H9 (cell line): ENCODE measurements around the gene DGKE. TPM values are rescaled to one million over a fixed set of nuclear protein-coding genes. Genes with fewer than 3 reads are reported as not detected.

Source experiments
- DNase-seq: peaks from one replicate; pipeline ENCODE4 v3.0.0-alpha.2; 2017
- H2AFZ ChIP-seq: one replicate; pipeline ENCODE4 v1.6.1; 2013; ENCODE audit warnings: mild to moderate bottlenecking, low read length, control low read depth, moderate library complexity
- H2AK5ac ChIP-seq: 2 replicates; pipeline ENCODE4 v1.6.1; 2013; ENCODE audit warnings: low read length, control low read depth, mixed read lengths; ENCODE audit not compliant: insufficient read length
- H2BK120ac ChIP-seq: one replicate; pipeline ENCODE4 v1.6.1; 2013; ENCODE audit warnings: low read depth, mild to moderate bottlenecking, low read length, control low read depth, inconsistent platforms; ENCODE audit not compliant: poor library complexity, severe bottlenecking
- H2BK12ac ChIP-seq: 2 replicates; pipeline ENCODE4 v1.6.1; 2013; ENCODE audit warnings: low read length, control low read depth, mixed read lengths, low read depth; ENCODE audit not compliant: insufficient read length
- H2BK15ac ChIP-seq: 2 replicates; pipeline ENCODE4 v1.6.1; 2013; ENCODE audit warnings: low read depth, low read length, control low read depth
- H2BK20ac ChIP-seq: one replicate; pipeline ENCODE4 v1.6.1; 2013; ENCODE audit warnings: low read depth, mild to moderate bottlenecking, low read length, control low read depth, inconsistent platforms; ENCODE audit not compliant: poor library complexity, severe bottlenecking
- H2BK5ac ChIP-seq: 2 replicates; pipeline ENCODE4 v1.6.1; 2013; ENCODE audit warnings: low read length, control low read depth, mixed read lengths; ENCODE audit not compliant: insufficient read length
- H3K14ac ChIP-seq: 2 replicates; pipeline ENCODE4 v1.6.1; 2013; ENCODE audit warnings: low read length, control low read depth; ENCODE audit not compliant: insufficient read depth
- H3K18ac ChIP-seq: 2 replicates; pipeline ENCODE4 v1.6.1; 2013; ENCODE audit warnings: low read depth, mild to moderate bottlenecking, mixed read lengths, low read length, control low read depth; ENCODE audit not compliant: insufficient read length
- H3K23ac ChIP-seq: 2 replicates; pipeline ENCODE4 v1.6.1; 2013; ENCODE audit warnings: low read length, control low read depth, mixed read lengths, low read depth; ENCODE audit not compliant: insufficient read length
- H3K23me2 ChIP-seq: 2 replicates; pipeline ENCODE4 v1.6.1; 2013; ENCODE audit warnings: low read depth, mild to moderate bottlenecking, mixed read lengths, low read length, control low read depth; ENCODE audit not compliant: insufficient read length, poor library complexity, severe bottlenecking
- H3K27ac ChIP-seq: 2 replicates; pipeline ENCODE4 v1.5.1; 2013; ENCODE audit warnings: low read length, control low read depth, mixed read lengths, low read depth; ENCODE audit not compliant: insufficient read length
- H3K27me3 ChIP-seq: 2 replicates; pipeline ENCODE4 v1.6.1; 2013; ENCODE audit warnings: low read length, control low read depth, inconsistent platforms; ENCODE audit not compliant: insufficient read depth
- H3K4ac ChIP-seq: 2 replicates; pipeline ENCODE4 v1.6.1; 2013; ENCODE audit warnings: low read depth, mild to moderate bottlenecking, control low read depth, inconsistent platforms, low read length, moderate library complexity
- H3K4me1 ChIP-seq: 2 replicates; pipeline ENCODE4 v1.6.1; 2013; ENCODE audit warnings: low read length, control low read depth, inconsistent platforms; ENCODE audit not compliant: insufficient read depth
- H3K4me2 ChIP-seq: 2 replicates; pipeline ENCODE4 v1.6.1; 2013; ENCODE audit warnings: low read length, control low read depth, mixed read lengths; ENCODE audit not compliant: insufficient read length, insufficient read depth
- H3K56ac ChIP-seq: 2 replicates; pipeline ENCODE4 v1.6.1; 2013; ENCODE audit warnings: low read depth, mild to moderate bottlenecking, mixed read lengths, low read length, control low read depth; ENCODE audit not compliant: insufficient read length
- H3K79me1 ChIP-seq: 2 replicates; pipeline ENCODE4 v1.6.1; 2013; ENCODE audit warnings: low read depth, mild to moderate bottlenecking, moderate library complexity, low read length, control low read depth, inconsistent platforms; ENCODE audit not compliant: insufficient read depth, poor library complexity, severe bottlenecking
- H3K79me2 ChIP-seq: 2 replicates; pipeline ENCODE4 v1.6.1; 2013; ENCODE audit warnings: low read length, control low read depth, inconsistent platforms; ENCODE audit not compliant: insufficient read depth
- H3K9ac ChIP-seq: 2 replicates; pipeline ENCODE4 v1.6.1; 2013; ENCODE audit warnings: low read length, control low read depth, mixed read lengths; ENCODE audit not compliant: insufficient read length; ENCODE audit errors: extremely low read depth
- H3K9me3 ChIP-seq: one replicate; pipeline ENCODE4 v1.6.1; 2013; ENCODE audit warnings: low read depth, low read length, inconsistent platforms; ENCODE audit not compliant: control insufficient read depth
- H3T11ph ChIP-seq: one replicate; pipeline ENCODE4 v1.6.1; 2013; ENCODE audit warnings: mild to moderate bottlenecking, low read length, control low read depth, inconsistent platforms
- H4K20me1 ChIP-seq: one replicate; pipeline ENCODE4 v1.6.1; 2013; ENCODE audit not compliant: control insufficient read depth, insufficient read length, insufficient read depth
- H4K5ac ChIP-seq: 2 replicates; pipeline ENCODE4 v1.6.1; 2013; ENCODE audit warnings: low read depth, mild to moderate bottlenecking, mixed read lengths, low read length, control low read depth; ENCODE audit not compliant: insufficient read length
- H4K8ac ChIP-seq: replicated peaks from 2 replicates; pipeline ENCODE4 v1.6.1; 2013; ENCODE audit warnings: low read length, control low read depth, mixed read lengths, low read depth; ENCODE audit not compliant: insufficient read length
- H4K91ac ChIP-seq: 2 replicates; pipeline ENCODE4 v1.6.1; 2013; ENCODE audit warnings: low read depth, mild to moderate bottlenecking, moderate library complexity, mixed read lengths, low read length, control low read depth; ENCODE audit not compliant: insufficient read length
- H3K27ac Mint-ChIP-seq, 3 experiments: 2 replicates in 2 of 3; 3 replicates in 1 of 3; pipeline ENCODE4 v1.8.0; 2020 to 2021; ENCODE audit warnings: mixed read lengths in 3 of 3, mild to moderate bottlenecking in 1 of 3, moderate library complexity in 1 of 3
- H3K27me3 Mint-ChIP-seq: 2 replicates; pipeline ENCODE4 v1.8.0; 2021; ENCODE audit warnings: low read depth, mild to moderate bottlenecking, moderate library complexity, mixed read lengths
- H3K36me3 Mint-ChIP-seq, 3 experiments: 2 replicates in 2 of 3; 3 replicates in 1 of 3; pipeline ENCODE4 v1.8.0; 2020 to 2021; ENCODE audit warnings: low read depth in 3 of 3, mixed read lengths in 3 of 3; ENCODE audit not compliant: insufficient read depth in 1 of 3
- H3K4me1 Mint-ChIP-seq, 2 experiments: 2 replicates each; pipeline ENCODE4 v1.8.0; 2020; ENCODE audit warnings: mixed read lengths in 2 of 2
- H3K4me3 Mint-ChIP-seq, 2 experiments: 2 replicates in 1 of 2; 3 replicates in 1 of 2; pipeline ENCODE4 v1.8.0; 2020 to 2021; ENCODE audit warnings: mild to moderate bottlenecking in 2 of 2, mixed read lengths in 2 of 2, moderate library complexity in 1 of 2
- H3K9me3 Mint-ChIP-seq, 2 experiments: 2 replicates in 1 of 2; 3 replicates in 1 of 2; pipeline ENCODE4 v1.8.0; 2020; ENCODE audit warnings: mild to moderate bottlenecking in 2 of 2, mixed read lengths in 2 of 2, moderate library complexity in 1 of 2
- WGBS: extraction: QIAGEN DNeasy Blood & Tissue Kit; methylation state at CpG from one replicate; pipeline ENCODE4 v1.1.7; 2013; ENCODE audit warnings: missing lambda C conversion rate, low lambda C conversion rate, mixed read lengths; ENCODE audit not compliant: insufficient read length; ENCODE audit errors: extremely low coverage; 5-methylcytosine and 5-hydroxymethylcytosine counted together
- total RNA-seq: library from RNA; stranded (reverse); gene quantifications from 2 replicates; pipeline ENCODE4 v1.2.1, GENCODE V29; 2021
- TF ChIP-seq, protein P1 (sequence below): fragments of 200-600 bp; sonication (generic); conservative IDR thresholded peaks from 3 replicates; pipeline ENCODE4 v1.8.0; 2021; ENCODE audit warnings: antibody characterized with exemption, mild to moderate bottlenecking

DGKE gene
- total RNA-seq, 1 experiment from 2014 or later, result 4.9 TPM

DNA sequence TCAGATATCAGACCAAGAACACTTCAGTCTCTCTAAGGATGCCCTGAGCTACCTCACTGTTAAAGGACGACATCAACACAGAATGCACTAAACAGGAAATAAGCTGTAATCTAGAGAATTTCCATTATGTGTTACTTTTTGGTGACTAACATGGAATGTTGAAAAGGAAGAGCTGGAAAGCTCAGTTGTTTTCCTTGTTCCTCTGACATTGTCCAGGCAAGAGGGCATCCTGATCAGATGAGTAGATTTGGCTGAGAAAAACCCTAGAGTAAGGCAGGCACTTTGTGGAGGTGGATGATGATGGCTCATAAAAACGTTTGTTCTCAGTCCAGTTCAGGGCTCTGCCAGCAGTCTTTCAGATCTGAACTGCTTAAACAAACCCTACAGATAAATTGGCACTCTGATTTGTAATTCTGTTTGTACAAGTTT lies 34.0 kb downstream of the DGKE start:
- Histone ChIP-seq H3K9ac (no peak overlapping the region), H3K23ac (no peak overlapping the region), H2BK120ac (no peak overlapping the region), H3K27me3 (no peaks in the 10 kb centered on the region), H3K4ac (no peak overlapping the region), H4K91ac (no peak overlapping the region), H3K4me1 (no peaks in the 10 kb centered on the region), H2BK20ac (no peak overlapping the region), H3T11ph (no peak overlapping the region), H3K27ac (no peak overlapping the region), H2AK5ac (no peak overlapping the region), H3K56ac (no peak overlapping the region), H3K14ac (no peak overlapping the region), H2AFZ (no peak overlapping the region), H2BK15ac (no peak overlapping the region), H3K79me1 (no peaks in the 10 kb centered on the region), H3K79me2 (no peaks in the 10 kb centered on the region), H3K18ac (no peak overlapping the region), H3K9me3 (no peaks in the 10 kb centered on the region), H2BK12ac (no peak overlapping the region), H4K5ac (no peak overlapping the region), H4K8ac (no peak overlapping the region), H2BK5ac (no peak overlapping the region), H4K20me1 (no peaks in the 10 kb centered on the region), H3K4me2 (no peak overlapping the region), H3K23me2 (no peaks in the 10 kb centered on the region)
- Mint-ChIP-seq H3K27ac (peak overlapping the region in 2 of 3 experiments; percentile 11 to 18; a peak in 1 of 7 replicates), H3K36me3 (peaks cover 0 to 4% (median 0%) of the 10 kb centered on the region in 3 experiments; a peak in 4 of 7 replicates), H3K4me3 (no peak overlapping the region), H3K27me3 (no peaks in the 10 kb centered on the region), H3K4me1 (no peaks in the 10 kb centered on the region), H3K9me3 (no peaks in the 10 kb centered on the region)
- DNase-seq, result no peak
- TF ChIP-seq, protein P1, sequence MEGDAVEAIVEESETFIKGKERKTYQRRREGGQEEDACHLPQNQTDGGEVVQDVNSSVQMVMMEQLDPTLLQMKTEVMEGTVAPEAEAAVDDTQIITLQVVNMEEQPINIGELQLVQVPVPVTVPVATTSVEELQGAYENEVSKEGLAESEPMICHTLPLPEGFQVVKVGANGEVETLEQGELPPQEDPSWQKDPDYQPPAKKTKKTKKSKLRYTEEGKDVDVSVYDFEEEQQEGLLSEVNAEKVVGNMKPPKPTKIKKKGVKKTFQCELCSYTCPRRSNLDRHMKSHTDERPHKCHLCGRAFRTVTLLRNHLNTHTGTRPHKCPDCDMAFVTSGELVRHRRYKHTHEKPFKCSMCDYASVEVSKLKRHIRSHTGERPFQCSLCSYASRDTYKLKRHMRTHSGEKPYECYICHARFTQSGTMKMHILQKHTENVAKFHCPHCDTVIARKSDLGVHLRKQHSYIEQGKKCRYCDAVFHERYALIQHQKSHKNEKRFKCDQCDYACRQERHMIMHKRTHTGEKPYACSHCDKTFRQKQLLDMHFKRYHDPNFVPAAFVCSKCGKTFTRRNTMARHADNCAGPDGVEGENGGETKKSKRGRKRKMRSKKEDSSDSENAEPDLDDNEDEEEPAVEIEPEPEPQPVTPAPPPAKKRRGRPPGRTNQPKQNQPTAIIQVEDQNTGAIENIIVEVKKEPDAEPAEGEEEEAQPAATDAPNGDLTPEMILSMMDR, result no peak
- WGBS, result no CpG with 5 or more reads among the region's 2 CpGs
